Stimulated activated CD8-positive, alpha-beta memory T cell treated with anti-CD3 and anti-CD28 coated beads, Interleukin-7, amount 100 ng/mL, for 48 hours (primary cell): Measurements from ENCODE around the gene SYNE4.
"Not testable (repeated sequence)": the region's sequence is repeated elsewhere in the genome, so short reads cannot be mapped to it uniquely, and the experiment has no call there.

Experiments
- DNase-seq, 2 donors: peaks; one replicate each; pipeline ENCODE4 v3.0.0-alpha.2; 2020; ENCODE audit warnings: low read depth in 1 of 2; ENCODE audit errors: extremely low read depth in 1 of 2

The SYNE4 gene, protein sequence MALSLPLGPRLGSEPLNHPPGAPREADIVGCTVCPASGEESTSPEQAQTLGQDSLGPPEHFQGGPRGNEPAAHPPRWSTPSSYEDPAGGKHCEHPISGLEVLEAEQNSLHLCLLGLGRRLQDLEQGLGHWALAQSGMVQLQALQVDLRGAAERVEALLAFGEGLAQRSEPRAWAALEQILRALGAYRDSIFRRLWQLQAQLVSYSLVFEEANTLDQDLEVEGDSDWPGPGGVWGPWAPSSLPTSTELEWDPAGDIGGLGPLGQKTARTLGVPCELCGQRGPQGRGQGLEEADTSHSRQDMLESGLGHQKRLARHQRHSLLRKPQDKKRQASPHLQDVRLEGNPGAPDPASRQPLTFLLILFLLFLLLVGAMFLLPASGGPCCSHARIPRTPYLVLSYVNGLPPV

DNA sequence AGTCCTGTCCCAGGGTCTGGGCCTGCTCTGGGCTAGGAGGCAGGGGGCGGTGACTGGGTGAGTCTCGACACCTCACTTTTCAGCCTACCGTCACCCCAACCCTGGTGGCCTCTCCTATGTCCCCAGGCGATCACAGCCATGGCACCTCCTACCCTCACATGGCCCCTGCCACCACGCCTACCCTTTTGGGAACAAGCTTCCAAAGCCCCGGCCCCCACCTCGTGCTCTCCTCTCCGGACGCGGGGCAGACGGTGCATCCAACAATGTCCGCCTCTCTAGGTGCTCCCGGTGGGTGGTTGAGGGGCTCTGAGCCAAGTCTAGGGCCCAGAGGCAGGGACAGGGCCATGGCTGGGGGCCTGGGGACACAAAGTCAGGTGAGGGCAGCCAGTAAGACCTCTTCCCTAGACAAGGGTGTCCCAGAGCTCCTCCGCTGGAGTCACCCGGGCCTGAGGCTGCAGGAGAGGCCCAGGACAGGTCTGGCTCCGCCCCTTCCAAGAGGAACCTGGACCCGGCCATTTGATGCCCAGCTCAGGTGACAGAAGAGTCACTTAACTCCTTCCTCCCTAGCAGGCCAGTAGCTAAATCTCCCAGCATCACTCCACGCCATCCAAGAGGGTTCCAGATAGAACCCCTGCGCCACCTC, at the start of gene SYNE4:
TSS of gene SYNE4 (minus strand) at position 478 of the 643 bp plus-strand sequence. CDS start at position 346, 132 bp downstream.
- DNase-seq: no peak

DNA sequence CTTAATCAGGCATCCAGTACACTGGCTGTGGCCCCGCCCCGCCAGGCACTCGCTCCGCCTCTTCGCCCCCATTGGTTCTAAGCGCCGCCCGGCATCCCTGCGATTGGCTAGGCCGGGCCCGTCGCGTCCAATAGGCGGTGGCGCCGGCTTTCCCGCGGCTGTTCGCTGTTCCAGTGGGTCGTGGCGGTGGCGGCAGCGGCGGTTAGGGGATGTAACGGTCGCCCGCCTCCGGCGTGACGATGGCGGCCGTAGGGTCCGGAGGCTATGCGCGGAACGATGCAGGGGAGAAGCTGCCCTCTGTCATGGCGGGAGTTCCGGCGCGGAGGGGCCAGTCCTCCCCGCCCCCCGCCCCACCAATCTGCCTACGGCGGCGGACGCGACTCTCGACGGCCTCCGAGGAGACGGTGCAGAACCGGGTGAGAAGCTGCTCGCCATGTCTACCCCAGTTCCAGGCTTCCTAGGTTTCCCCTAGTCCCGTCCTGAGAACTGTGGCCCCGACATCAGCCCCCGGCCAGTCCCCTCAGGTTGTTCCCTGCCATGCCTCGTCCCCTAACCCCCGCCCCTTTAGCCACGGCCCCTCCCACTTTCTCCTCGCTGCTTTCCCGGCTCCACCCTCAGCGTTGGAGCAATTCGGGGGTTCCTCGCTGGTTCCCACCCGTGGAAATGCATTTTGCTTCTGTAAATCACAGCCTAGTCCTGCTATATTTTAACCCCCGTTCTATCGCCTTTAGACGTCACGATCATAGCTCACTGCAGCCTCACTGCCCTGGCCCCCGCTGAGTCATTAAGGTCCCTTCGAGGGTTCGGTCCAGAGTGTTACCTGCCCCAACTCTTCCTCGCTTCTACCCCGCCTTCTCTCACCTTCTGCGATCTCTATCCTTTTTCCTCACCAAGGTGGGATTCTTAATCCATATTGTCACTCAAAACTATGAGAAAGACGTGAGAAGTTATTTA, 46.4 kb upstream of the SYNE4 start, which contains the start of gene WDR62:
TSS of gene WDR62 (plus strand) at position 165 of the 954 bp plus-strand sequence. CDS start at position 240, 75 bp downstream.
- peak; percentile 92 to 95 for DNase-seq

DNA sequence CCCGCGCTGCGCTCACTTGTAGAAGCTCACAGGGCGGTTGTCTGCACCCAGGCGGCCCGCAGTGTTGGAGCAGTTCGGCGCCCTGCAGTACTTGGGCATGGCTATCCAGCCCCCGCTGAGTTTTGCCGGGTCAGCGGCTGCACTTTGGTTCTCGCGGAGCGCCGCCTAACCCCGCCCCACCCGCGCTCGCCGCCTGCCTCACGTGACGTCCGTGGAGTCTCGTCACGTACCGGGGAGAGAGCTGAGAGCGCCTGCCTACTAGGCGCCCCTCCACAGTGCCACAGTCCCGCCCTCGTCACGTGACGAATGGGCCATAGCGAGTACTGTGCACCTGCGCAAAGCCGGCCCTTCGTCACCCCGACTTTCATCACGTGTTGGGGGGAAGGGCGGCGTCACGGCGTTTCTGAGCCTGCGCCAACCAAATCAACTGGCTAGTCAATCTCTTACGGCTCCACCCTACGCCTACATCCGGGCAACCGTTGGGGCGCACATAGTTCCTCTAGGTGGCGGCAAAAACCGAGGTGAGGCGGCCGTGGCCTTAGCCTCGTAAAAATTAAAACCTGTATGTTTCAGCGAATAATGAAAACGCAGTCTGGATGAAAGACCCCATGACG, 45.6 kb upstream of the SYNE4 start, which contains the start of gene THAP8:
TSS of gene THAP8 (minus strand) at position 167 of the 614 bp plus-strand sequence. CDS start at position 99, 68 bp downstream.
- peak; percentile 99 to 100 for DNase-seq

DNA sequence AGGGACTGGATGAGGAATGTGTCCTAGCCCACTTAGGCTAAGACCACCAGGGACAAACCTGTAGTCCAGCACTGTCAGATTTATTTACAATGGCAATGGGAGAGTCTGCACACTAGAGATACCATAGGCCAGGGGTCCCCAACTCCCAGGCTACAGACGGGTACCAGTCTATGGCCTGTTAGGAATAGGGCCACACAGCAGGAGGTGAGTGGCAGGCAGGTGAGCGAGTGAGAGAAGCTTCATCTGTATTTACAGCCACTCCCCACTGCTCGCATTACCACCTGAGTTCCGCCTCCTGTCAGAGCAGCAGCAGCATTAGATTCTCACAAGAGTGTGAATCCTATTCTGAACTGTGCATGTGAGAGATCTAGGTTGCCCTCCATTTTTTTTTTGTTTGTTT, 43.0 kb upstream of the SYNE4 start:
- DNase-seq: no peak

- no peak for DNase-seq
Measured at GRCh38 chr19:36051236-36051635, 42.6 kb upstream of the SYNE4 start.

DNA sequence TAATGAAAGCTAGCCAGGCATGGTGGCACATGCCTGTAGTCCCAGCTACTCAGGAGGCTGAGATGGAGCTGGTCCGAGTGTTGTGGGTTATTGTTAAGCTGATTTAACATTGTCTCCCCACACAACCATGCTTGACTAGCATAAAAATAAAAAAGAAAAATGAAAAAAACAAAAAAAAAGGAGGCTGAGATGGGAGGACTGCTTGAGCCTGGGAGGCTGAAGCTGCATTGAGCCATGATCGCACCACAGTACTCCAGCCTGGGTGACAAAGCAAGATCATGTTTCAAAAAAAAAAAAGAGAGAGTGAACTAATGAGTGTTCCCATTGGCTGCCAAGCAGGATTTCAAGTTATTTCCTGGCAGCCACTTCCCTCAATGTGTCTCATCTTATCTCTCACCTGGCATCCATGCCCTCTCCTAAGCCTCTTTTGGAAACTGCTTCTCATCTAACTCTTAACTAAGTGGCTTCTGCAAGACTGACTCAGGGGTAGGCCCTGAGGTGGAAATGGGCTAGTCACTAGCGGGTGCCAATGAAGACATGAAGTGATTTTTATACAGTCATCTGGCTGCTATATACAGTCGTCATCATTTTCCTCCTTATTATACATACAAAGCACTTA, 40.6 kb upstream of the SYNE4 start:
- DNase-seq: no peak

- no peak for DNase-seq
Measured at GRCh38 chr19:36047835-36048234, 39.2 kb upstream of the SYNE4 start.

DNA sequence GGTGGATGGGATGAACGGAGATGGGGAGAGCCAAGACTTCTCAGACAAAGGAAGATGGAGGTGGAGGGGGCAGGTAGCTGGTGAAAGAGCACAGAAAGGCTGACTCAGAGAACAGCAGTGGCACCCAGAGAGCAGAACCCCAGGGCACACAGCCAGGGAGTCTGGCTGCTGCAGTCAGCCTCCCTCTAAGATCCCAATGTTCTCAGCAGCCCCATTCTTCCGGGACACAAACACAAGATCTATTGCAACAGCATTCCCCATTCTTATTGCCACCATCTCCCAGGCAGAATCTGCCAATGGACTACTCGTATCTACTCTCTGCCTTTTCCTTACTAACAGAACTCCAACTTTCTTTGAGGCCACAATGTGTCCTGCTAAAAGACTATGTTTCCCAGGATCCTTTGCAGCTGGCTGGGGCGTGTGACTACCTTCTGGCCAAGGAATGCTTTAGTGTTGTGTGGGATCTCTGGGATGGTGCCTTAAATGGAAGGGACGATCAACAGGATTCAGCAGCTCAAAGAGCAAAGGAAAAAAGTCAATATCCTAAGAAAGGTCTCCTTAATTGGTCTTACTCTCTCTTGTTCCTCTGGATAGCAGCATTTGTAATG, 37.9 kb upstream of the SYNE4 start:
- no peak for DNase-seq

GRCh38 chr19:36043952-36044351, 35.3 kb upstream of the SYNE4 start:
- no peak for DNase-seq

DNA sequence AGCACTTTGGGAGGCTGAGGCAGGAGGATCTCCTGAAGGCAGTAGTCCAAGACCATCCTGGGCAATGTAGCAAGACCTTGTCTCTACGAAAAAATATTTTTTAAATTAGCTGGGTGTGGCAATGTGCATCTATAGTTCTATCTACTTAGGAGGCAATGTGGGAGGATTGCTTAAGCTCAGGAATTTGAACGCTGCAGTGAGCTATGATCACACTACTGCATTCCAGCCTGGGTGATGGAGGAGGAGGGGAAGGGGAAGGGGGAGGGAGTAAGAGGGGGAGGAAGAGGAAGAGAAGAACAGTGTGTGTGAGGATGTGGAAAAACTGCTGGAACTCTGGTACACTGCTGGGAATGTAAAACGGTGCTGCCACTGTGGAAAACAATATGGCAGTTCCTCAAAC, 33.2 kb upstream of the SYNE4 start:
- no peak for DNase-seq

DNA sequence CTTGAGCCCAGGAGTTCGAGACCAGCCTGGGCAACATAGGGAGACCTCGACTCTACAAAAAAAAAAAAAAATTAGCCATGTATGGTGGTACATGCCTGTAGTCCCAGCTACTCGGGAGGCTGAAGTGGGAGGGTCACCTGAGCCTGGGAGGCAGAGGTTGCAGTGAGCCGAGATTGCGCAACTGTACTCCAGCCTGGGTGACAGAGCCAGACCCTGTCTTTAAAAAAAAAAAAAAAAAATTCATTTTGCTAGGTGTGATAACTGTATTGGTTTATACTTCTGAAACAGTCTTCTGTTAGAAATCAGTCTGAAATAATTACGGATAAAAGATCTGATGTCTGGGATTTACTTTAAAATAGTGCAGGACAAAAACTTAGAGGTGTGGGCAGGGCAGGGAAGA, 32.5 kb upstream of the SYNE4 start:
- not testable (repeated sequence) for DNase-seq

- DNase-seq: no peak
Measured at GRCh38 chr19:36040495-36040894, 31.9 kb upstream of the SYNE4 start.

GRCh38 chr19:36032251-36033104, 23.9 kb upstream of the SYNE4 start, which contains the start of gene CLIP3:
CLIP3 (minus strand) TSS chr19:36032873; CDS start chr19:36032357, 516 bp downstream.
- DNase-seq: peak in 1 of 2 donors; percentile 19

GRCh38 chr19:36031308-36031707, 22.7 kb upstream of the SYNE4 start:
- DNase-seq: no peak

DNA sequence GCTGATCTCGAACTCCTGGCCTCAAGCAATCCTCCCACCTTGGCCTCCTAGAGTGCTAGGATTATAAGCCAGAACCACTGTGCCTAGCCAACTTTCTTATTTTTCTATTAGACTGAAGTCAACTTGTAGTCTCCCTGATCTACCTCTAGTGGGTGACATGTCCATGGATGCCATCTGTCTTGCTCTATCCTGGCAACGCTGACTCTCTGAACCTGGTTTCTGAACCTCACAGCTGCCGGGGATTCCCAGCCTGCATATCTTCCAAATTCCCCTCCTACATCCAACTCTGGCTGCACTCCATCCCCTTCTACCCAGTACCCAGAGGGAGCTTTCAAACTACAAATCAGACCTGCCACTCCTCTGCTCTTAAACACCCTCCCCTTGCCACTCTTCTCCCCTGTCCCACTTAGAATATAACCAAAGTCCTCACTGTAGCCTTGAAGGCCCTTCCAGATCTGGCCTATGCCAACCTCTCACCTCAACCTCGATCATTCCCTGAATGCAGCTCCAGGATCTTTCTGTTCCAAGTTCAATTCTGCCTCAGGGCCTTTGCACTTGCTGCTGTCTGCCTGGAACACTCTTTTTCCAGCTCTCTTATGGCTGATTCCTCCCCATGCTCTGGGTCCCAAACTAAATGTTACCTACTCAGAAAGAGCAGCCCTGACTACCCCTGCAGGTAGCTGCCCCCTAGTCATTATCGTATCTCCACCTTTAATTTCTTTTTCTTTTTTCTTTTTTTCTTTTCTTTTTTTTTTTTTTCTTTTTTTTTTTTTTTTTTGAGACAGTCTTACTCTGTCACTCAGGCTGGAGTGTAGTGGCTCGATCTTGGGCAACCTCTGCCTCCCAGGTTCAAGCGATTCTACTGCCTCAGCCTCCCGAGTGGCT, 21.9 kb upstream of the SYNE4 start:
- no peak for DNase-seq

DNA sequence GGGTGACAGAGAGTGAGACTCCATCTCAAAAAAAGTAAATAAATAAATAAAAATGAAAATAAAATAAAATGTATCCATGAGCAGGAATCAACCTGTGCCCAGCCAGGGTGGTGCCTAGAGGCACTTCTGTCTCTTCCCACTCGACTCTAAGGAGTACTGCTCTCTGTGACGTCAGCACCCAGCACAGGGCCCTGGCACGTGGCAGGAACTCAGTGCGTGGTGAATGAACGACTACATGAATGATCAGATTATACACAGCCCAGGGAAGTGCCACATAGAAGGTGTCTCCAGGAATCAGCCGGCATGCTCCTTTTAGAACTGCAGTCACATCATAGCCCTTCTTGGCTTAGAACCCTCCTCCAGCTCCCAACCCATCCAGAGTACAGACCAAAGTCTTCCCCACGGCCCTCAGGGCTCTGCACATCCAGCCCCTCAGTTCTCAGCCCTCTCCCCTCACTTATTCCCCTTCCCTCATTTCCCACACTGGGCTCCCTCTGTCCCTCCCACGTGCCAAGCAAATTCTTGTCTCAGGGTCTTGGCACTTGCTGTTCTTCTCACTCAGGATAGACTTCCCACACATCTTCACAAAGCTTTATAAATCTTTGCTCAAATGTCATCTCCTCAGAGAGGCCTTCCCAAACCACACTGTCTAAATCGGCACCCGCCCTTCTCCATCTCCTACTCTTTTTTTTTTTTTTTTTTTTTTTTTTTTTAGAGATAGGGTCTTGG, 19.9 kb upstream of the SYNE4 start:
- no peak for DNase-seq

DNA sequence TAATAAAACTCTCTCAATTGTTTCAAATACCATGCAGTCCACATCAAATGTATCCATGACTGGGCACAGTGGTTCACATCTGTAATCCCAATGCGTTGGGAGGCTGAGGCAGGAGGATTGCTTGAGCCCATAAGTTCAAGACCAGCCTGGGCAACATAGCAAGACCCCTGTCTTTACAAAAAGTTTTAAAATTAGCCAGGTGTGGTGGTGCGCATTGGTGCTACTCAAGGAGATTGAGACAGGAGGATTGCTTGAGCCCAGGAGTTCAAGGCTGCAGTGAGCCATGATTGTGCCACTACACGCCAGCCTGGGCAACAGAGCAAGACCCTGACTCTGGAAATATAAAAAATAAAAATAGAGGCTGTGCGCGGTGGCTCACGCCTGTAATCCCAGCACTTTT, 19.1 kb upstream of the SYNE4 start:
- no peak for DNase-seq
